K562 (cell line): ENCODE measurements around the gene BDP1. TPM values are rescaled to one million over a fixed set of nuclear protein-coding genes. Genes with fewer than 3 reads are reported as not detected.
"Not testable (repeated sequence)": the region's sequence is repeated elsewhere in the genome, so short reads cannot be mapped to it uniquely, and the experiment has no call there.

Source experiments
- ATAC-seq: fragments of 200-7000 bp; cut with Tn5 transposase; 3 replicates; pipeline ENCODE4 v1.9.1; 2020; ENCODE audit warnings: moderate library complexity
- BruUV-seq: library from RNA; stranded (reverse); fragments of 400-500 nt; replicated peaks from 2 replicates; lab custom pipeline; 2021; lab: Mats Ljungman, UMichigan
- CTCF ChIA-PET: fragments of 300-600 bp; formaldehyde crosslinking; extraction: SDS; loops from one replicate; lab custom pipeline; 2021; ENCODE audit warnings: low intra/inter-chr PET ratio; lab: Yijun Ruan, JAX
- POLR2A ChIA-PET: fragments of 300-600, 350-650 bp; sonication (Branson Sonifier 250); formaldehyde crosslinking; extraction: SDS; loops from one replicate; lab custom pipeline; 2021; ENCODE audit warnings: antibody characterized with exemption, inconsistent platforms; lab: Yijun Ruan, JAX
- DNase-seq, 4 experiments: peaks; one replicate each; pipeline versions ENCODE4 v3.0.0 to v3.0.0-alpha.2; 2011 to 2018; ENCODE audit warnings: low spot score in 3 of 4, mixed read lengths in 3 of 4; ENCODE audit errors: extremely low read depth in 1 of 4
- FAIRE-seq: peaks from 2 replicates; lab custom pipeline; 2011; peaks lifted over from hg19 to GRCh38; lab: Jason Lieb, UNC
- H2AFZ ChIP-seq: 2 replicates; pipeline ENCODE4 v1.6.0; 2011; ENCODE audit warnings: low read depth, low read length, control low read depth, inconsistent platforms
- H3K27ac ChIP-seq: fragments of 200-600 bp; 3 replicates; pipeline ENCODE4 v1.8.0; 2011; ENCODE audit warnings: low read depth, mild to moderate bottlenecking, control low read depth, inconsistent platforms, low read length, moderate library complexity, mixed read lengths; ENCODE audit errors: extremely low read depth
- H3K27me3 ChIP-seq, 2 experiments: fragments of 300-600 bp in 1 of 2; 2 replicates in 1 of 2; 3 replicates in 1 of 2; pipeline versions ENCODE4 v1.6.0 to v1.8.0; 2011; ENCODE audit warnings: inconsistent platforms in 2 of 2, low read length in 2 of 2, mild to moderate bottlenecking in 1 of 2, mixed read lengths in 1 of 2, moderate library complexity in 1 of 2; ENCODE audit not compliant: control insufficient read depth in 2 of 2, insufficient read depth in 2 of 2
- H3K36me3 ChIP-seq: fragments of 300-600 bp; 3 replicates; pipeline ENCODE4 v1.8.0; 2011; ENCODE audit warnings: mild to moderate bottlenecking, low read length, inconsistent platforms; ENCODE audit not compliant: control insufficient read depth, insufficient read depth
- H3K4me1 ChIP-seq, 2 experiments: fragments of 200-600 bp in 1 of 2; replicated peaks in 1 of 2; 2 replicates in 1 of 2; 3 replicates in 1 of 2; pipeline versions ENCODE4 v1.5.1 to v1.8.0; 2011; ENCODE audit warnings: inconsistent platforms in 2 of 2, low read length in 2 of 2, mild to moderate bottlenecking in 1 of 2, mixed read lengths in 1 of 2, moderate library complexity in 1 of 2; ENCODE audit not compliant: control insufficient read depth in 2 of 2, insufficient read depth in 2 of 2
- H3K4me2 ChIP-seq: 2 replicates; pipeline ENCODE4 v1.6.1; 2011; ENCODE audit warnings: low read length, control low read depth, inconsistent platforms, mixed read lengths; ENCODE audit not compliant: insufficient read depth
- H3K4me3 ChIP-seq: fragments of 200-600 bp; sonication (generic), shearing (Covaris generic); 2 replicates; pipeline ENCODE4 v1.5.1; 2016; ENCODE audit warnings: control low read depth, inconsistent platforms
- H3K79me2 ChIP-seq: fragments of 200-600 bp; 3 replicates; pipeline ENCODE4 v1.8.0; 2011; ENCODE audit warnings: low read length, inconsistent platforms; ENCODE audit not compliant: control insufficient read depth, insufficient read depth
- H3K9ac ChIP-seq, 2 experiments: 2 replicates each; pipeline versions ENCODE4 v1.6.0 to v1.6.1; 2011; ENCODE audit warnings: low read depth in 2 of 2, low read length in 2 of 2, control low read depth in 1 of 2, inconsistent platforms in 1 of 2, mild to moderate bottlenecking in 1 of 2, mixed read lengths in 1 of 2; ENCODE audit not compliant: insufficient read depth in 1 of 2
- H3K9me1 ChIP-seq: one replicate; pipeline ENCODE4 v1.6.0; 2011; ENCODE audit warnings: inconsistent platforms, mild to moderate bottlenecking, low read length, moderate library complexity; ENCODE audit not compliant: control insufficient read depth, insufficient read depth
- H3K9me3 ChIP-seq: replicated peaks from 2 replicates; pipeline ENCODE4 v1.5.1; 2011; ENCODE audit warnings: low read depth, low read length, inconsistent platforms; ENCODE audit not compliant: control insufficient read depth, insufficient read depth
- H4K20me1 ChIP-seq: replicated peaks from 2 replicates; pipeline ENCODE4 v1.6.1; 2011; ENCODE audit warnings: low read length, inconsistent platforms, mixed read lengths; ENCODE audit not compliant: control insufficient read depth, insufficient read depth
- LEF1 ChIP-seq: fragments of 450-650 bp; IDR thresholded peaks from 2 replicates; pipeline ENCODE4 v1.6.1; 2016; ENCODE audit warnings: mild to moderate bottlenecking
- THRAP3 ChIP-seq: fragments of 450-650 bp; IDR thresholded peaks from 2 replicates; pipeline ENCODE4 v1.6.1; 2016; ENCODE audit warnings: mild to moderate bottlenecking, inconsistent platforms, borderline replicate concordance
- WGBS: fragments of 100-300 bp; shearing (Covaris generic); methylation state at CpG from one replicate; pipeline ENCODE4 v1.1.6; 2016; ENCODE audit warnings: low coverage, mixed read lengths; ENCODE audit not compliant: insufficient coverage; ENCODE audit errors: missing lambda C conversion rate; 5-methylcytosine and 5-hydroxymethylcytosine counted together
- in situ Hi-C: fragments of 300-500 bp; cut with MboI; formaldehyde crosslinking; loops from 4 replicates; pipeline ENCODE4 v1.15.0; 2018; ENCODE audit warnings: inconsistent platforms, mixed read lengths
- intact Hi-C: fragments of 100-400 bp; cut with micrococcal nuclease; formaldehyde crosslinking; loops from 2 replicates; pipeline ENCODE4 v1.14.2; 2022
- polyA plus RNA-seq, 8 experiments: library from polyadenylated mRNA; depleted of rRNA in 4 of 8; stranded (reverse) in 5 of 8; unstranded in 3 of 8; fragments of >200 nt; fragmentation: Nextera tagmentation in 2 of 8; fragmentation: Illumina TruSeq in 1 of 8; extraction: Ambion mirVana in 2 of 8; extraction: Trizol in 1 of 8; gene quantifications; 2 replicates each; pipeline versions ENCODE4 v1.2.1 to v1.2.3, GENCODE V29; 2011 to 2014; ENCODE audit warnings: inconsistent platforms in 1 of 8, missing spikeins in 1 of 8
- total RNA-seq, 7 experiments: library from RNA; depleted of rRNA in 6 of 7; stranded (reverse); fragments of >200 nt in 6 of 7; fragmentation: Illumina TruSeq in 2 of 7; extraction: Trizol in 2 of 7; gene quantifications; 2 replicates each; pipeline versions ENCODE4 v1.2.1 to v1.2.3, GENCODE V29; 2011 to 2021; ENCODE audit warnings: low replicate concordance in 1 of 7
- TF ChIP-seq, protein P1 (sequence below): IDR thresholded peaks from 3 replicates; pipeline ENCODE4 v1.6.1; 2011; ENCODE audit warnings: borderline replicate concordance, mild to moderate bottlenecking; ENCODE audit not compliant: insufficient read length, insufficient read depth
- TF ChIP-seq, protein P2 (sequence below): fragments of 250-450 bp; sonication (Bioruptor Pico); IDR thresholded peaks from 2 replicates; pipeline ENCODE4 v1.4.0; 2020; ENCODE audit warnings: mild to moderate bottlenecking, moderate library complexity

BDP1 gene
- total and polyA plus RNA-seq, 9 of the 15 experiments (the other 6 are each of a cell fraction or from before 2014, with no cell fraction given) = 6.9 to 47.3 (median 23.9) TPM

- FAIRE-seq, BruUV-seq, in situ Hi-C loops, H3K79me2 ChIP-seq, ATAC-seq, H4K20me1 ChIP-seq, POLR2A ChIA-PET, H2AFZ ChIP-seq, H3K27ac ChIP-seq, CTCF ChIA-PET, H3K27me3 ChIP-seq, H3K9me1 ChIP-seq, H3K9ac ChIP-seq, DNase-seq, H3K4me3 ChIP-seq, H3K4me1 ChIP-seq, H3K4me2 ChIP-seq, intact Hi-C loops, H3K9me3 ChIP-seq, H3K36me3 ChIP-seq: not testable (repeated sequence)
- 32% methylated on average over 6 of the region's 6 CpGs for whole genome bisulfite sequencing
Measured at GRCh38 chr5:71577839-71578238, 122.4 kb downstream of the BDP1 start.

DNA sequence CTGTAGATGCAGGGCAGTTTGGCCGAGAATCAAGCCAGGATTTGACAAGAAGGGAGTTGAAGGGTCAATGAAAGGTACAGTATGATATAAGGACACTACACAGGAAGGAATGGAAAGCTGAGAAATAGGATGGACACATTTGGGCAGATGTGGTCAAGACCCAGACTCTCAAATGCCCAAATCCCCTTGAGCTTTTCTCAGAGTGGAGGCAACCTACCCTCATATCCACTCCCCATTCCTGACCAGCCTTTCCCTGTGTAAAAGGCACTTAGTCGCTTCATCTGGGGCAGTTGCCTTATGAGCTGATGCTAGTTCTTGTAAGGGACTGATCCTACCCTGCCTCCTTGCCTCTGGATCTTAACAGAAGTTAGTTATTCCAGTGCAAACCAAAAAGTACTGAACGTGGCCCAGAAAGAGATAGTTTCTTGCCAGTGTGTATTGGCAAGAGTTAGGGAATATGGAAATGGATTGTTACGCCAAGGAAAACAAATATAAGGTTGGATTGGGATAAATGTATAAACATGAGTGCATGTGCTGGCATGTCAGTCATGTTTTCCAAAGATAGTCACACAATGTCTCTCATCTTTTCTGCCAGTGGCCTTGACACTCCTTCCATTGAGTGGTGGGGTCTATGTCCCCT, 127.6 kb downstream of the BDP1 start:
- Histone ChIP-seq H2AFZ (no peak overlapping the region), H3K27me3 (no peaks in the 10 kb centered on the region), H3K4me2 (no peak overlapping the region), H3K9me3 (no peaks in the 10 kb centered on the region), H3K4me3 (no peak overlapping the region), H3K36me3 (no peaks in the 10 kb centered on the region), H3K4me1 (peaks cover 3 to 12% of the 10 kb centered on the region in 2 experiments; a peak in 4 of 5 replicates), H3K9me1 (no peaks in the 10 kb centered on the region), H3K27ac (no peak overlapping the region), H4K20me1 (no peaks in the 10 kb centered on the region), H3K9ac (no peak overlapping the region), H3K79me2 (peaks cover 10% of the 10 kb centered on the region)
- in situ Hi-C loops = no loop called here
- 39% methylated on average over 4 of the region's 4 CpGs for WGBS
- no peak for ATAC-seq
- POLR2A ChIA-PET = interaction anchor here (0.8 to 1.2 kb wide), 2 partner anchors 8 to 12 kb away, joined by 3 to 5 read pairs; no protein-coding TSS in a partner anchor
- no peak for FAIRE-seq
- DNase-seq = no peak
- no TSS peak for BruUV-seq
- intact Hi-C loops = no loop called here
- CTCF ChIA-PET = no interaction called here
- TF ChIP-seq LEF1 = no peak
- TF ChIP-seq, protein P1, sequence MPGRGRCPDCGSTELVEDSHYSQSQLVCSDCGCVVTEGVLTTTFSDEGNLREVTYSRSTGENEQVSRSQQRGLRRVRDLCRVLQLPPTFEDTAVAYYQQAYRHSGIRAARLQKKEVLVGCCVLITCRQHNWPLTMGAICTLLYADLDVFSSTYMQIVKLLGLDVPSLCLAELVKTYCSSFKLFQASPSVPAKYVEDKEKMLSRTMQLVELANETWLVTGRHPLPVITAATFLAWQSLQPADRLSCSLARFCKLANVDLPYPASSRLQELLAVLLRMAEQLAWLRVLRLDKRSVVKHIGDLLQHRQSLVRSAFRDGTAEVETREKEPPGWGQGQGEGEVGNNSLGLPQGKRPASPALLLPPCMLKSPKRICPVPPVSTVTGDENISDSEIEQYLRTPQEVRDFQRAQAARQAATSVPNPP = no peak
- TF ChIP-seq, protein P2, sequence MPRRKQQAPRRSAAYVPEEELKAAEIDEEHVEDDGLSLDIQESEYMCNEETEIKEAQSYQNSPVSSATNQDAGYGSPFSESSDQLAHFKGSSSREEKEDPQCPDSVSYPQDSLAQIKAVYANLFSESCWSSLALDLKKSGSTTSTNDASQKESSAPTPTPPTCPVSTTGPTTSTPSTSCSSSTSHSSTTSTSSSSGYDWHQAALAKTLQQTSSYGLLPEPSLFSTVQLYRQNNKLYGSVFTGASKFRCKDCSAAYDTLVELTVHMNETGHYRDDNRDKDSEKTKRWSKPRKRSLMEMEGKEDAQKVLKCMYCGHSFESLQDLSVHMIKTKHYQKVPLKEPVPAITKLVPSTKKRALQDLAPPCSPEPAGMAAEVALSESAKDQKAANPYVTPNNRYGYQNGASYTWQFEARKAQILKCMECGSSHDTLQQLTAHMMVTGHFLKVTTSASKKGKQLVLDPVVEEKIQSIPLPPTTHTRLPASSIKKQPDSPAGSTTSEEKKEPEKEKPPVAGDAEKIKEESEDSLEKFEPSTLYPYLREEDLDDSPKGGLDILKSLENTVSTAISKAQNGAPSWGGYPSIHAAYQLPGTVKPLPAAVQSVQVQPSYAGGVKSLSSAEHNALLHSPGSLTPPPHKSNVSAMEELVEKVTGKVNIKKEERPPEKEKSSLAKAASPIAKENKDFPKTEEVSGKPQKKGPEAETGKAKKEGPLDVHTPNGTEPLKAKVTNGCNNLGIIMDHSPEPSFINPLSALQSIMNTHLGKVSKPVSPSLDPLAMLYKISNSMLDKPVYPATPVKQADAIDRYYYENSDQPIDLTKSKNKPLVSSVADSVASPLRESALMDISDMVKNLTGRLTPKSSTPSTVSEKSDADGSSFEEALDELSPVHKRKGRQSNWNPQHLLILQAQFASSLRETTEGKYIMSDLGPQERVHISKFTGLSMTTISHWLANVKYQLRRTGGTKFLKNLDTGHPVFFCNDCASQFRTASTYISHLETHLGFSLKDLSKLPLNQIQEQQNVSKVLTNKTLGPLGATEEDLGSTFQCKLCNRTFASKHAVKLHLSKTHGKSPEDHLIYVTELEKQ (CRISPR knock-in tag) = no peak
- no peak for TF ChIP-seq THRAP3
